Muscle of arm (tissue), 12 donors: ENCODE results near the gene MYLK. TPM values are rescaled to one million over a fixed set of nuclear protein-coding genes. Genes with fewer than 3 reads are reported as not detected.
"Not testable (repeated sequence)": the region's sequence is repeated elsewhere in the genome, so short reads cannot be mapped to it uniquely, and the experiment has no call there.

Experiments used
- DNase-seq: peaks from one replicate; pipeline ENCODE4 v3.0.0-alpha.2; 2013
- polyA plus RNA-seq, 12 donors: library from polyadenylated mRNA; unstranded; fragments of 120-200 nt; gene quantifications; one replicate each; pipeline ENCODE4 v1.2.1, GENCODE V29; 2013; ENCODE audit not compliant: insufficient read length in 12 of 12

MYLK gene
- polyA plus RNA-seq, 12 donors, result 15.4 to 109 (median 22.5) TPM; not detected in 1

DNA sequence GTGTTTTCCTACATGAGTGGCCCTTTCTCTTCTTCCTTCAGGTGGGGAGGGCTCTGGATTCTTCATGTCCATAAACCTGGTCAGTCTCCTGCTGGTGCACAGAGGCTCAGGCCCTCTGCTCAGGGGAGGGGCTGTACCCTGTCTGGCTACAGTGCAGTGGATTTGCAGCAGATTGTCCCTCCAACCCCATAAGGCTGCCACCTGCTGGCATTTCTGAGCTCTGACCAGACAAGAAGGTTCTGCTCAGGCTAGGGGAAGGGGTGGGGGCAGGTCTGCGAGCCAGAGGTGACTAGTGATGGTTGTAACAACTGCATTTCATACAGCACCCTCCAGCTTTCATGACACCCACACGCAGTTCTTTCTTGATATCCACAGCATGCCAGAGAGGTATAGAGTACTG, 182.1 kb downstream of the MYLK start:
- DNase-seq, result not testable (repeated sequence)

DNA sequence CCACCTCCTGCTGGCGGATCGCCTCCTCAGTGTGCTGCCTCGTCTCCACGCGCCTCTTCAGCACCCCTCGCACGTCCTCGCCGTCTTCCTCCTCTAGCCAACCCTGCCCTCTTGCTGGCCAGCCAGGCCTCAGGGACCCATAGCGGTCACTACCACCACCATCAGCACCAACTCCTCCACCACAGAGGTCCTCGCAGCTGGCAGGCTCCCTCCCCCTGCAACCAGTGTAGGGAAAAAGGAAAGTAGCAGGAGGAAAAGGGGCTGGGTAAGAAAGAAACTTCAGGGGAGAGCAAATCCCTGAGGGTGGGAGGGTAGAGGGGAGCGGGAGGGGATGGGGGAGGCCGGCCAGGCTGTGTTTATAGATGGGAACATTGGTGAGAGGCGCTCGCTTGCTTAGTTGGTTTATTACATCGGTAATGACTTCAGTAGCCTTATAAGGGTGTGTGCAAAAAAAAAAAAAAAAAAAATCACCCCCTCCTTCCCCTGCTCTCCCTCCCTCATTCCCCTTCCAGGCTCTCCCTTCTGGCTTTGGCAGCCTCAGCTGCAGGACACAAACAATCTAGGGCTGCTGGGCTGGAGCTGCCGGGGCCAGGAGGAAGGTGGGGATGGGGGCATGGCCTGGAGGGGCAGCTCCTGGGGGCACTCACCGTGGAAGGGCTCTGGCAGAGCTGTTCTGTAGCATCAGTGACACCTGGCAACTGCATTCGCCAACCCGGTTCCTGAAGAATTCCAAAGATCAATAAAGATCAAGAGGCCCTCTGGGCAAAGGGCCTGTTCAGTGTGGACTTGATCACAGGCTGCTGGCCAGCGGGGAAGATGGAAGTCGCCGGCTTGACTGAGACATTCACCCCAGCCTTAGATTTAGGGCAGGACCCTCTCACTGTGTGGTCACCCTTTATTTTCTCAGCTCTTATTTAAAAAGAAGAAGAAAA, 183.1 kb downstream of the MYLK start:
- DNase-seq, result no peak

DNA sequence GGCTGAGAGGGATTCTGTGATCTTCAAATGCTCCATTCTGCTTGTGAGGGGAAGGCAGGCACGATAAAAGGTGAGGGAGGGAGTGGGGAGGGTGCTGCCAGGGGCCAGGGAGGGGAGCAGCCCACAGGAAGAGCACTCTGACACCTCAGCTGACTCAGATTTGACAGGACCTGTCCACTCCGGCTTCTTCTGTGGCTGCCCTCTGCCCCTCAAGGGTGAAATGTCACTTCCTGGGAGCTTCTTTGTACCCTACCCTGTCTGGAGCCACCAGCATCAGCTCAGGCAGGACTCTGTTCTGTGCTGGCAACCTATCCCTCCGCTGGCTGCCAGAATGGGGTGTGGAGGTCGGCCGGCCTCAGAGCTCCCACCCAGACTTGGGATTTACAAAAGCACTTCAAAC, 185.3 kb downstream of the MYLK start:
- no peak for DNase-seq

DNA sequence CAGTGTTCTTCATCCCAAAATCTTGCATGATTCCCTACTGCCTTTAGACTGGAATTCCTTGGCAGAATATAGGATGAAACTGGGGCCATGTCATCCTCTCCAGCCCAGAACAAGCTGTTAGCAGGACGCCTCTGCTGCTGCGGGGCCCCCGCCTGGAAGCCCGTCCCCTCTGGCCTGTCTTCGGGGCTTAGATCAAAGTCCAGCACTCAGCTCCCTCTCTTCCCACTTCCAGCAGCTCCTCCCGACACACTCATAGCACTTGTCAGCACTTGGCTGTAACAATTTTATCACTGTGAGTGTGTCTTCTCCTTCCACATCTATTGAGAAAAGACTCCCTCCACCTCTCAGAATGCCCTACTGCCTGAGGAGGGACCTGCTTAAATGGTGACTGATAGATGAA, 187.3 kb downstream of the MYLK start:
- no peak for DNase-seq

DNA sequence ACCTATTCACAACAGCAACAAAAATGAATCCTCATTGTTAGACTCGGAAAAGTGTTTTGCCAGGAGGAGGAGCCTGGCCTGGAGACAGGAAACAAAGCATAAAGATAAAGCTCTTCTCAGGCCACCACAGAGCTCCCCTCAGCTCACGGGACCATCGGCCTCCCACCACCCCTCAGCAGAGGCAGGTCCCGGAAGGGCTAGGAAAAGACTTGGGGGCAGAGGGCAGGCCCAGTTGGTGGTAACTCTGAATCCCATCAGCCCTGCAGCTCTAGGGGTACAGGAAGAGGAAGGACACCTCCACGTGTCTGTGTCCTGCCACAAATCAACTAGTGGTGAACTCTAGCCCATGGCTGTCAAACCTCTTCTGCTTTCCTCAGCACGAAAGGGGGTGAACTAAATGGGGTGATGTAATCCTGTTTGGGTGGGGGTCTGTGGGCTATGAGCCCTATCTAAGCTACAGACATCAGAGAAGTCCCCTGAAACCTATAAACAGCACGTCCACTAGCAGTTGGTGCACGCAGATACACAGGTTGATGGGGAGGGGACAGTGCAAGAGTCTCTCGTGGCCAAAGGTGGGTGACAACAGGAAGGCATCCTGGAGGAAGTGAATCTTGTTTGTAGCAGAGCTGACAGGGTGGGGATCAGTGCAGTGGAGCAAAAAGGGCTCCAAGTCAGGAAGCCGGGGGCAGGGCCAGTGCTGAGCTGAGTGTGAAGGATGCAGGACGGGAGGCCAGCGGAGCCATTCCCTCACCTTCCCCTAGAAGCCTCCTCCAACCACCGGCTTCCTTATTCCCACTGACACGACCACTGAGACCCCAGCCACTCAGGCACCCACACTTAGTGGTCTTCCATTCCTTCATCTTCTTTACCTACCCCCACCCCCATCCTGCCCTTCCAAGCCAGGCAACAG, 188.1 kb downstream of the MYLK start:
- DNase-seq, result no peak

DNA sequence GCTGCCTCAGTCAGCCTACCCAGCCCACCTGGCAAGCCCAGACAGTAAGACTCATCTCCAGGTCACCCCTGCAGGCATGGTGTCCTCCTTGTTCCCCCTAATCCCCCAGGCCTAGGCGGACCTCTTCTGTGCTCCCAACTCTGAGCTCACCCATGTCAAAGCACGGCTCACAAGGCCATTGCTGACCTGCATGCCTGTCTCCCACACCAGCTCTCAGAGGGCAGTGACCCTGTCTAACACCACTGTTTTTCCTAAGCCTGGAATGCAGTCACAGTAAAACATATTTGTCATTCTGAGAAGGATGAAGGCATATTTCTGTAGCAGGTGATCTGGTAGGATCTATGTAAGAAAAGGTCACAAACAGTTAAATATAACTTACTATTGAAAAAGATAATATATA, 189.0 kb downstream of the MYLK start:
- no peak for DNase-seq

DNA sequence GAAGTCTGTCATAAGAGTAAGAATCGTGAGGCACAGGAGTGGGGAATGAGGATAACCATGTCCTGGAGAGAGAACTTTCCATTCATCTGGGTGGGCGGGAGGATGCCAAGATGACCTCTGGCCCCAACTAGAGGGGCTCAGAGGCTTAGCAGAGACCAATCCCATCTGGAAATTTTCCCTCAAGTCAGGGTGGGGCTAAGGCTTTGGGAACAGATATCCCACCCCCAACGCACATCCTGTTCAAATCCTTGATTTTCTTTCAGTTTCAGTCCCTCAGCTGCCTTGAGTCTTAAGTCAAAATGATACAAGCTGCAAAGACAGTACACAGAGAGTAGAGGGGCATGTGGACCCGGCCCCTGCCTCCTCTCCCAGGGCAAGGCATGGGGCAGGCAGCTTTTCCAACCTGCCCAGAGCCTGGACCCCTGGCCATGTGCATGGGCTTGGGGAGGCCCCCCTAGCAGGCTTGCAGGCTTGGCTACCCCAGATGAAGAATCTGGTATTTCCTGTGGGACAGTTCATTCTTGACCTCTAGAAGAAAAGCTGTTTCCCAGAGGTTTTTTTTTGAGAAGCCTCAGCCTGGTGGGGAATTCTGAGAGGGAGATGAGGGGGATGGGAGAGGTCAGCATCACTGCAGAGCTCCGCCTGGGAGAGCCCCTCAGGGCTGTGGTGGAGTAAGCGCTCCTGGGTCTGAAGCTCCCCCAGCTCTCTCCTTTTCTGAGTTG, 189.6 kb downstream of the MYLK start:
- DNase-seq, result no peak

DNA sequence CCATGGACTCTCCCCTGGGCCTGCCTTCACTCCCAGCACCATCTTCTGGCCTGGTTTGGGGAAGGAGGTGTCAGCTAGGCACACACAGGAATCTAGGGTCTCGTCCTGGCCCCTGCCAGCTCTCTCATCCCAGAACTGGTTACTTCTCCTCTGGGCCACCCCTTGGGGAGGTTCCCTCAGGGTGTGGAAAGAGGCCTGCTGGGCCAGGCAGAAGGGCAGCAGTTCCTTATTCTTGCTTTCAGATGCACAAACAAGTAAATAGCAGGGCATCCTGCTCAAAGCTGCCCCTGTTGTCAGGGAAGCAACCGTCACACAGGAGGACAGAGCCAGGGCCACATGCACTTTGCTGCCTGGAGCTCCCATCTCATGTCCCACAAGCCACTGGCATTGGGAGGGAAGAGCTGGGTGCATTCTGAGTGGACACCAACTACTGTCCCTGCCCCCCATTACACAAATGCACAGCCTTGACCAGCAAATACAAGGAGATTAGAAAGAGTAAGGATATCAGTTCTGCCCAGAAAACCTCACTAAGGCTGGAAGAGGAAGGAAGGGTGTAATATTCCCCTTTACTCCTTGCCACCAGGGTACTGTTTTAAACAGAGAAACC, 190.4 kb downstream of the MYLK start:
- no peak for DNase-seq

DNA sequence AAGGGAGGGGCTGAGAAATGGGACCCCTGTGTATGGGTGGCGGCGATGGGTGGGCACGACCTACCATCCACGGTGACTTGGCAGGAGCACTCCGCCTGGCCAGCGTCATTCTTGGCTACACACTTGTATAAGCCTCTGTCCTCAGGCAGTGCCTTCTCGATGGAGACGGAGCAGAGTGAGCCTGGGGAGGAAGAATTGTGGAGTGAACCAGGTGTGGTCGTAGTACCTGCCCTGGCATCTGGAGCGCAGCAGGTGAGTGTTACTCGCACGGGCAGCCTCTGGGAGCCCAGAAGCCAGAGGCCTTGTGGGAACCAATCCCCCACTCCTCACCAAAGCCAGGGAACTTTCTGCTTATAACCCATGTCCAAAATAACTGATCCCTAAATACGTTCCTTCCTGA, 191.5 kb downstream of the MYLK start:
- DNase-seq, result no peak

DNA sequence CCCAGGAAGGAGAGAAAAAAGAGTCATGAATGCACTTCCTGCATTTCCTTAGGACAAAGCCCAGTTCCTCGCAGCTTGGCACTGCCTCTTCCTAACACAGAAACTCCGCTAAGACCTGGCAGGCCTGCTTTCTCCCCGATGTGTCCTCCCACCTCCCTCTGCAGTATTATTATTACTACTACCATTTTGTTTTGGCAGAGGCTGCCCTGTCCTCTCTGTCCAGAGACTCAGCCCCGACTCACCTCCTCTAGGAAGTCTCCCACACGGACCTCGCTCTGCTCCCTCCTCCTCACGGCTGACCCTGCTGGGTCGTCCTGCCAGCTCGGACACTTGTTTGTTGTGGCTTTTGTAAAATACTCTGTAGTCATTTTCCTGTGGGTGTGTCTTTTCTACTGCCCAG, 192.1 kb downstream of the MYLK start:
- DNase-seq, result no peak

DNA sequence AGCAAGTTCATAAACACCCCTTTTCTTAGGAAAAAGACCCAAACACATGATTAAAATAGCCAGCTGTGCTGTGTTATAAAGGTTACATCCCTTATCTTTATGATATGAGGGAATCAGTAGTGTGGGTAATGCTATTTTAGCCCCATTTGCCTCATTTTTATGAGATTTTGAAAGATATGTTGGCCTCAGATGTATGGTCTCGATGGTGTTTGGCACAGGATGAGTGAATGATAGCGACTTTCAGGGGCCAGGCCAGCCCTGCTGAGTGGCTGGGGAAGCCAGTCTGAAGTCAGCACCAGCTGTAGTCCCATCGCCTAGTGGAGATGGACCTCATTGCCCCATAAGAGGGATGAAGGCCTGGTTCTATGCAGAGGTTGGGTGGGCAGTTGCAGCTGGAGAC, 194.3 kb downstream of the MYLK start:
- no peak for DNase-seq

DNA sequence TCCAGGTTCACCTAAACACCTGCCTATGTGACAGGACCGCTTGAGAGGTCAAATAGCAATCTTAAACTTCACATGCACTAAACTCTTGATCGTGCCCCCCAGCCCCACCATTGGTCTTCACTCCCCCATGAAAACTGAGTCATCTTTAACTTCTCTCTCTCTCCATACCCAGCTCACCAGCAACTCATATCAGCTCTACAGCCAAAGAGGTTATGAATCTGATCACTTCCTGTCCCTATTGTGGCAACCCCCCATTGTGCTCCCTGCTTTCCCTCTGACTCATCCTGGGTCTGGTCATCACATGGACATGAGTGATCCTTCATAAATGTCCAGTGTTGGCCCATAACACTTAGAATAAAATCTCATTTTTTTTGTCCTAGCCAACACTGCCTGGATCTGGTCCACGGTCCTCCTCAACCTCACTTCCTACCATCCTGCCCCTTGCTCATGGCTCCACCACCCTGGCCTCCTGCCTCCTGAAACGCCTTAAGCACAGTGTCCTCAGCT, 195.8 kb downstream of the MYLK start:
- DNase-seq, result no peak

DNA sequence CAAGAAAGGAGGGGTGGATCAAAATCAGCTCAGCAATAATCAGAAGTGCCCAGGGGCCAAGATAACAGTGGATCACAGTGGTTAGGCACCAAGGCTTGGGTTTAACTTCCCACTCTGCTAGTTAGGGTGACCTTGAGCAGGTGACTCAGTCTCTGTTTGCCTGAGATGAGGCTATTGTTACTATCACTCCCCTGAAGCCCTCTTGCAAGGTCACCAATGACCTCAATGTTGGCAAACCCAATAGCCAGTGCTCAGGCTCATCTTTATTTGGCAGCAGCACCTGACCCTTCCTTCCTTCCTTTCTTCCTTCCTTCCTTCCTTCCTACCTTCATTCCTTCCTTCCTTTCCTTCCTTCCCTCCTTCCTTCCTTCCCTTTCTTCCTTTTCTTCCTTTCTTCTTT, 196.8 kb downstream of the MYLK start:
- no peak for DNase-seq

DNA sequence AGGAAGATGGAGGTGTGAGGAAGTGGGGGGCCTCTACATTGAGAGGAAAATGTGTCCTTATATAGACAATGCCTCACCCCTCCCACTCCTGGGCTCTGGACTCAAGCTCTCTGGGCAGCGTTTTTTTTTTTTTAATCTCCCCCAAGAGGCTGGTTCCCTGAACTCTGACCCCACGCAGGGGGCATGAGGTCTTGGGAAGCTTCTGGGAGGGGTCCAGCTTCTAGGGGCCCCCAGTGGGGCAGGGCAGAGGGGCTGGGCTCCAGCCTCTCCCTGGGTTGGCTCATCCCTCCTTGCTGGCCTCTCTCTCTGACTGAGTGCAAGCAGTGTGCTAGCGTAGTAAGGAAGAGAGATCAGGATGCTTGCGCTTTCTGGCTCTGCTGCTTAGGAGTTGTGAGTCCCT, 197.9 kb downstream of the MYLK start:
- no peak for DNase-seq

DNA sequence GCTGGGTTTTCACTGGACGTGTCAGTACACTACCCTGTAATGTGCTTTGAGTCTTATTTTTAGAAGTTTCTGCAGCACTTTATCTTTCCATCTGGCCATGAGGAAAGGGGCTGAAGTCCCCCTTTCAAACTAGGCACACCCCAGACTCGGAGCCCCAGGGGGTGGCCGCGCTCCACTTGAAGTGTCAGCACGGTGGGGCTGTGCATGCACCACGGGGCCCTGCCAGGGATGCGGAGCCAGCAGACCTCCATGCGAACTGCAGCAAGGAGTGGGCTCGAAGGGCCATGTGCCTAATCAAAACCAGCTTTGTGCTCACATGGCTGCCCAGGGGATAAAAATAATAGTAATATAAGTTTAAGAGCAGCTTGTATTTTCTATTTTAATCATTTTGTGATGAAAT, 198.4 kb downstream of the MYLK start:
- DNase-seq, result no peak

DNA sequence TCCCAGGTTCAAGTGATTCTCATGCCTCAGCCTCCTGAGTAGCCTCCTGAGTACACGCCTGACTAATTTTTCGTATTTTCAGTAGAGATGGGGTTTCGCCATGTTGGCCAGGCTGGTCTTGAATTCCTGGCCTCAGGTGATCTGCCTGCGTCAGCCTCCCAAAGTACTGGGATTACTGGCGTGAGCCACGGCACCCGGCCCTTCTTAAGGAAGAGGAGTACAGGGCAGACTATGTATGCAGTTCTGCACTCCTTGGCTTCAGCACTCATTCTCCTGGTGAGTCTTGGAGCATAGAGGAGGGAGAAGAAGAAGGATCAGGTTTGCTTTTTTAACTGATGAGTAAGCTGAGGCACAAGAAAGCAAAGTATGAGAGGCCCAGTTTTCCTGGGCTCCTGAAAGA, 199.5 kb downstream of the MYLK start:
- DNase-seq, result no peak

DNA sequence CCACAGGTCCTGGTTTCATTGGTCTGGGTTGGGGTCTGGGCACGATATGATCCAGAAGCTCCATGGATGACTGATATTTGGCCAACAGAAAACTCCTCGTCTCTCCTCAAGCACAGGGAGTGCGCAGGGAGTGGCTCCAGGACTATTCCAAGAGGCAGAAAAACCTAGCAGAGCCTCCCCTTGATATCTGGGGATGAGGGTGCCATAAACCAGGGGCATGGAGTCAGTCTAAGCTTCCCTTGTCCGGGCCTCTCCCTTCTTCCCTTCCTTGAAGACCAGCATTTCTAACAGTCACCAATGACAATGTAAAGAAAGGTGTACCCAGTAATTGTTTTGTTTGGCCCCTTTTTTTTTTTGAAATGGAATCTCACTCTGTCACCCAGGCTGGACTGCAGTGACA, 199.9 kb downstream of the MYLK start:
- DNase-seq, result no peak

DNA sequence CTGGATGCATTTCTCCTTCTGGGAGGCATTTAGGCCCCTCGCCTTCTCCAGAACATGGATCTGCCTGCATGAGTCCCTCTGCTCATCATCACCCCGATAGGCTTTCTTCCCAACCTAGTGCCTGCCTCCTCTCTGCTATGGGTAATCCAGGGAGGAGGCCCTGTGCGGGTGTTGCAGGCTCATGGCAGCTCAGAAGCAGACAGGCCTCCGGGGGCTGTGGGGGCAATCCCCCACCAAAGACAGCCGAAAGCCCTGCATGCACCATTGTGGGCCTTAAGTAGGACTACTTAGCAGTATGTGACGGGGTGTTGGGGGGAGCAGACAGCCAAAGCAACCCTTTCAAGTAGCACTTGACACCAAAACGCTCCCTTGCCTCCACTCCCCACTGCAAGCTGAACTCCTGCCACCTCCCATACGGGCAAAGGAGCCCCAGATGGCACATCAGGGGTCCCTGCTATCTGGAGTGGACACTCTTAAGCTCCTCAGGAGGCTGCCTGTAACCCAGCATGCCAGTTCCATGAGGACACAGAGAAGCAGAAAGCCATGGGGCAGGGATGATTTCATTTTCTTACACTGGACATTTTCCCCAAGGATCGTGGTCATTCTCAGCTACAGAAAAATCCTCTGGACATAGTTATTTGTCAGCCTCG, 200.5 kb downstream of the MYLK start:
- DNase-seq, result no peak

DNA sequence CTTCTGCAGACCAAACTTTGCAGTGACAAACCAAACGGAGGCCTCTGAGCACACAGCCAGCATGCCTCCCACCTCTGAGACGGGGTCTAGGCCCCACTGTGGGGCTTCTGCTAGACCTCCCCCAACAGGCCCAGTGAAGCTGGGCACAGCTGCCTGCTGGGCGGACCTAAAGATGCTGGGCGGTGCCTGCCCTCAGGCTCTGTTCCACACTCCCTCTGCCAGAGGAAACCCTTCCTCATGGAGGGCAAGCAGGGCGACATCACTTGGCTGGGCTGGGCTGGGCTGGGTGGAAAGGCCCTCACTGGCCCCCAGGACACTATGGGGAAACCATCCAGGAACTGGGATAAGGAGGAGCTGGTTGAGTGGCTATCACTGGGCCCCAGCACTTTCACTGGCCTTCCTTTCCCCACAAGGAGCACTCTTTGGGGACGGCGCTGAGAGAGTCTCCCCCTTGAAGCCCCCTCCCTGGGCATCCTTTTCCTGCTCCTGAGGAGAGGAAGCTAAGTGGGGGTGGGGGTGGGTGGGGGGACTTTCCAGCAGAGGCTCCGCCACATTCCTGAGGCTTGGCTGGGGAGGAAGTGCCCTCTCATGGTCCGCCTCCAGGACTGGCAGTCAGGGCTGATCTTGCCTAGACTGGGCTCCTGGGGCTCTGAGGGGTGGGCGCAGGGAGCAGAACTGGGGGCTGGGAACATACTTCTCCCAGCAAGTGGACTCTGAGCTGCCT, 201.2 kb downstream of the MYLK start:
- DNase-seq, result no peak

DNA sequence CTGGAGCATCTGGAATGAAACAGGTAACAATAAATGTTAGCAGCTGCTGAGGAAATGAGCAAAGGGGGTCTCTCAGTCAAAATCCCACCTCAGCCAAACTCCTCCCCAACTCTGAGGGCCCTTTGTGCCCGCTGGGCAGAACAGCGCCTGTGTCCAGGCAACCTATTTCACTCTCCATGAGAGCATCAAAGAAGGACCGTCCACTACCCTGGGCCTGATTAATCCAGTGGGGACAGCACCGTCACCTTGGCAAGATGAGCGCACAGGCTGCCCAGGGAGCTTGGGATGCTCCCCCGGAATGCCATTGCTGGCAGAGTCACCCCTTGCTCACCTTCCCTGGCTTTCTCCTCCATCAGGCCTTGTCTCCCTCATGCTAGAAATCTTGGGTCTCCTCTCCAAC, 201.8 kb downstream of the MYLK start:
- DNase-seq, result no peak
